ENCODE results near the gene DUSP23.
A peak's percentile ranks its signal among the peaks of the same experiment; 100 is the strongest.

Gene DUSP23

GRCh38 chr1:159756397-159756796, 24.4 kb upstream of the DUSP23 start:
- no peak overlapping the region for H3K4me3 ChIP-seq (ENCODE audit: low read depth in 1 of 2, low read length in 2 of 2)
- no peaks in the 10 kb centered on the region for H3K27me3 ChIP-seq (ENCODE audit: low read depth, low read length)
- H3K36me3 ChIP-seq (ENCODE audit: control insufficient read depth in 1 of 2, insufficient read depth in 2 of 2, low read length in 2 of 2), result no peaks in the 10 kb centered on the region
- H3K9me3 ChIP-seq (ENCODE audit: control insufficient read depth in 1 of 2, low read length in 2 of 2), result no peaks in the 10 kb centered on the region
- no peaks in the 10 kb centered on the region for H3K4me1 ChIP-seq (ENCODE audit: control insufficient read depth in 1 of 2, insufficient read depth in 2 of 2, low read length in 2 of 2)
- no peak overlapping the region for H3K27ac ChIP-seq (ENCODE audit: low read length)

- no peaks in the 10 kb centered on the region for H3K36me3 ChIP-seq (ENCODE audit: control insufficient read depth in 1 of 2, insufficient read depth in 2 of 2, low read length in 2 of 2)
- H3K4me1 ChIP-seq (ENCODE audit: control insufficient read depth in 1 of 2, insufficient read depth in 2 of 2, low read length in 2 of 2), result no peaks in the 10 kb centered on the region
- no peaks in the 10 kb centered on the region for H3K27me3 ChIP-seq (ENCODE audit: low read depth, low read length)
- no peak overlapping the region for H3K27ac ChIP-seq (ENCODE audit: low read length)
- no peak overlapping the region for H3K4me3 ChIP-seq (ENCODE audit: low read depth in 1 of 2, low read length in 2 of 2)
- no peaks in the 10 kb centered on the region for H3K9me3 ChIP-seq (ENCODE audit: control insufficient read depth in 1 of 2, low read length in 2 of 2)
Observed at GRCh38 chr1:159763686-159764085, 17.1 kb upstream of the DUSP23 start.

GRCh38 chr1:159765806-159766205, 15.0 kb upstream of the DUSP23 start:
- H3K36me3 ChIP-seq (ENCODE audit: control insufficient read depth in 1 of 2, insufficient read depth in 2 of 2, low read length in 2 of 2), result no peaks in the 10 kb centered on the region
- H3K27me3 ChIP-seq (ENCODE audit: low read depth, low read length), result no peaks in the 10 kb centered on the region
- H3K9me3 ChIP-seq (ENCODE audit: control insufficient read depth in 1 of 2, low read length in 2 of 2), result no peaks in the 10 kb centered on the region
- no peaks in the 10 kb centered on the region for H3K4me1 ChIP-seq (ENCODE audit: control insufficient read depth in 1 of 2, insufficient read depth in 2 of 2, low read length in 2 of 2)
- no peak overlapping the region for H3K27ac ChIP-seq (ENCODE audit: low read length)
- H3K4me3 ChIP-seq (ENCODE audit: low read depth in 1 of 2, low read length in 2 of 2), result no peak overlapping the region

- no peaks in the 10 kb centered on the region for H3K36me3 ChIP-seq (ENCODE audit: control insufficient read depth in 1 of 2, insufficient read depth in 2 of 2, low read length in 2 of 2)
Observed at GRCh38 chr1:159771127-159771895, 9.5 kb upstream of the DUSP23 start.

GRCh38 chr1:159774465-159774864, 6.3 kb upstream of the DUSP23 start:
- no peaks in the 10 kb centered on the region for H3K36me3 ChIP-seq (ENCODE audit: control insufficient read depth in 1 of 2, insufficient read depth in 2 of 2, low read length in 2 of 2)
- H3K27me3 ChIP-seq (ENCODE audit: low read depth, low read length), result no peaks in the 10 kb centered on the region
- no peaks in the 10 kb centered on the region for H3K4me1 ChIP-seq (ENCODE audit: control insufficient read depth in 1 of 2, insufficient read depth in 2 of 2, low read length in 2 of 2)
- no peaks in the 10 kb centered on the region for H3K9me3 ChIP-seq (ENCODE audit: control insufficient read depth in 1 of 2, low read length in 2 of 2)
- H3K27ac ChIP-seq (ENCODE audit: low read length), result no peak overlapping the region
- no peak overlapping the region for H3K4me3 ChIP-seq (ENCODE audit: low read depth in 1 of 2, low read length in 2 of 2)

More at GRCh38 chr1:159771127-159771895, 9.5 kb upstream of the DUSP23 start:
- H3K9me3 ChIP-seq (ENCODE audit: control insufficient read depth in 1 of 2, low read length in 2 of 2), result no peaks in the 10 kb centered on the region
- H3K27me3 ChIP-seq (ENCODE audit: low read depth, low read length), result no peaks in the 10 kb centered on the region
- H3K27ac ChIP-seq (ENCODE audit: low read length), result no peak overlapping the region
- no peaks in the 10 kb centered on the region for H3K4me1 ChIP-seq (ENCODE audit: control insufficient read depth in 1 of 2, insufficient read depth in 2 of 2, low read length in 2 of 2)
- no peak overlapping the region for H3K4me3 ChIP-seq (ENCODE audit: low read depth in 1 of 2, low read length in 2 of 2)

GRCh38 chr1:159775716-159776115, 5.0 kb upstream of the DUSP23 start:
- Histone ChIP-seq H3K4me1 (ENCODE audit: control insufficient read depth in 1 of 2, insufficient read depth in 2 of 2, low read length in 2 of 2) (no peaks in the 10 kb centered on the region), H3K4me3 (ENCODE audit: low read depth in 1 of 2, low read length in 2 of 2) (no peak overlapping the region), H3K27me3 (ENCODE audit: low read depth, low read length) (no peaks in the 10 kb centered on the region), H3K9me3 (ENCODE audit: control insufficient read depth in 1 of 2, low read length in 2 of 2) (no peaks in the 10 kb centered on the region), H3K36me3 (ENCODE audit: control insufficient read depth in 1 of 2, insufficient read depth in 2 of 2, low read length in 2 of 2) (no peaks in the 10 kb centered on the region), H3K27ac (ENCODE audit: low read length) (no peak overlapping the region)

GRCh38 chr1:159778266-159778665, 2.5 kb upstream of the DUSP23 start:
- H3K4me3 ChIP-seq (ENCODE audit: low read depth in 1 of 2, low read length in 2 of 2), result no peak overlapping the region
- no peaks in the 10 kb centered on the region for H3K4me1 ChIP-seq (ENCODE audit: control insufficient read depth in 1 of 2, insufficient read depth in 2 of 2, low read length in 2 of 2)
- H3K27me3 ChIP-seq (ENCODE audit: low read depth, low read length), result no peaks in the 10 kb centered on the region
- H3K9me3 ChIP-seq (ENCODE audit: control insufficient read depth in 1 of 2, low read length in 2 of 2), result no peaks in the 10 kb centered on the region
- no peaks in the 10 kb centered on the region for H3K36me3 ChIP-seq (ENCODE audit: control insufficient read depth in 1 of 2, insufficient read depth in 2 of 2, low read length in 2 of 2)
- H3K27ac ChIP-seq (ENCODE audit: low read length), result no peak overlapping the region

- Histone ChIP-seq H3K9me3 (ENCODE audit: control insufficient read depth in 1 of 2, low read length in 2 of 2) (no peaks in the 10 kb centered on the region), H3K27ac (ENCODE audit: low read length) (no peak overlapping the region), H3K27me3 (ENCODE audit: low read depth, low read length) (no peaks in the 10 kb centered on the region), H3K4me3 (ENCODE audit: low read depth in 1 of 2, low read length in 2 of 2) (no peak overlapping the region), H3K4me1 (ENCODE audit: control insufficient read depth in 1 of 2, insufficient read depth in 2 of 2, low read length in 2 of 2) (no peaks in the 10 kb centered on the region), H3K36me3 (ENCODE audit: control insufficient read depth in 1 of 2, insufficient read depth in 2 of 2, low read length in 2 of 2) (no peaks in the 10 kb centered on the region)
Observed at GRCh38 chr1:159779403-159779851, 1.3 kb upstream of the DUSP23 start.

- Histone ChIP-seq H3K9me3 (ENCODE audit: control insufficient read depth in 1 of 2, low read length in 2 of 2) (no peaks in the 10 kb centered on the region), H3K4me1 (ENCODE audit: control insufficient read depth in 1 of 2, insufficient read depth in 2 of 2, low read length in 2 of 2) (peaks cover 0 to 2% of the 10 kb centered on the region in 2 donors), H3K27me3 (ENCODE audit: low read depth, low read length) (no peaks in the 10 kb centered on the region), H3K27ac (ENCODE audit: low read length) (no peak overlapping the region), H3K4me3 (ENCODE audit: low read depth in 1 of 2, low read length in 2 of 2) (peak overlapping the region; percentile 57 to 93), H3K36me3 (ENCODE audit: control insufficient read depth in 1 of 2, insufficient read depth in 2 of 2, low read length in 2 of 2) (no peaks in the 10 kb centered on the region)
Observed at GRCh38 chr1:159781992-159782391, 1.2 kb downstream of the DUSP23 start.

GRCh38 chr1:159783724-159784123, 3.0 kb downstream of the DUSP23 start:
- no peaks in the 10 kb centered on the region for H3K27me3 ChIP-seq (ENCODE audit: low read depth, low read length)
- H3K9me3 ChIP-seq (ENCODE audit: control insufficient read depth in 1 of 2, low read length in 2 of 2), result no peaks in the 10 kb centered on the region
- H3K4me1 ChIP-seq (ENCODE audit: control insufficient read depth in 1 of 2, insufficient read depth in 2 of 2, low read length in 2 of 2), result peaks cover 0 to 3% of the 10 kb centered on the region in 2 donors
- H3K27ac ChIP-seq (ENCODE audit: low read length), result no peak overlapping the region
- H3K4me3 ChIP-seq (ENCODE audit: low read depth in 1 of 2, low read length in 2 of 2), result no peak overlapping the region
- no peaks in the 10 kb centered on the region for H3K36me3 ChIP-seq (ENCODE audit: control insufficient read depth in 1 of 2, insufficient read depth in 2 of 2, low read length in 2 of 2)

- Histone ChIP-seq H3K4me3 (ENCODE audit: low read depth in 1 of 2, low read length in 2 of 2) (no peak overlapping the region), H3K4me1 (ENCODE audit: control insufficient read depth in 1 of 2, insufficient read depth in 2 of 2, low read length in 2 of 2) (peaks cover 0 to 3% of the 10 kb centered on the region in 2 donors), H3K27me3 (ENCODE audit: low read depth, low read length) (no peaks in the 10 kb centered on the region), H3K36me3 (ENCODE audit: control insufficient read depth in 1 of 2, insufficient read depth in 2 of 2, low read length in 2 of 2) (no peaks in the 10 kb centered on the region), H3K27ac (ENCODE audit: low read length) (no peak overlapping the region), H3K9me3 (ENCODE audit: control insufficient read depth in 1 of 2, low read length in 2 of 2) (no peaks in the 10 kb centered on the region)
Observed at GRCh38 chr1:159786465-159786864, 5.7 kb downstream of the DUSP23 start.

- H3K4me3 ChIP-seq (ENCODE audit: low read depth in 1 of 2, low read length in 2 of 2), result no peak overlapping the region
- H3K27me3 ChIP-seq (ENCODE audit: low read depth, low read length), result no peaks in the 10 kb centered on the region
- peaks cover 0 to 3% of the 10 kb centered on the region in 2 donors for H3K4me1 ChIP-seq (ENCODE audit: control insufficient read depth in 1 of 2, insufficient read depth in 2 of 2, low read length in 2 of 2)
- H3K36me3 ChIP-seq (ENCODE audit: control insufficient read depth in 1 of 2, insufficient read depth in 2 of 2, low read length in 2 of 2), result no peaks in the 10 kb centered on the region
- no peaks in the 10 kb centered on the region for H3K9me3 ChIP-seq (ENCODE audit: control insufficient read depth in 1 of 2, low read length in 2 of 2)
- no peak overlapping the region for H3K27ac ChIP-seq (ENCODE audit: low read length)
Observed at GRCh38 chr1:159786966-159787365, 6.2 kb downstream of the DUSP23 start.

Data from muscle layer of duodenum (tissue), 2 donors.